KOPT-K1 (cell line): ENCODE measurements around the gene FIS1.
"Not testable (repeated sequence)": the region's sequence is repeated elsewhere in the genome, so short reads cannot be mapped to it uniquely, and the experiment has no call there.

Experiments
- H3K27ac ChIP-seq: fragments of 200-600 bp; sonication (generic); 2 replicates; pipeline ENCODE4 v1.5.1; 2016; ENCODE audit warnings: antibody characterized with exemption, mild to moderate bottlenecking, low read depth, low read length; ENCODE audit not compliant: poor library complexity, severe bottlenecking
- H3K36me3 ChIP-seq: fragments of 200-600 bp; sonication (generic); 2 replicates; pipeline ENCODE4 v1.5.1; 2017; ENCODE audit warnings: antibody characterized with exemption, mild to moderate bottlenecking, low read length, moderate library complexity; ENCODE audit not compliant: insufficient read depth
- H3K9me3 ChIP-seq: fragments of 200-600 bp; sonication (generic); 2 replicates; pipeline ENCODE4 v1.5.1; 2017; ENCODE audit warnings: antibody characterized with exemption, low read length, mild to moderate bottlenecking; ENCODE audit not compliant: insufficient read depth, poor library complexity, severe bottlenecking

The FIS1 gene

DNA sequence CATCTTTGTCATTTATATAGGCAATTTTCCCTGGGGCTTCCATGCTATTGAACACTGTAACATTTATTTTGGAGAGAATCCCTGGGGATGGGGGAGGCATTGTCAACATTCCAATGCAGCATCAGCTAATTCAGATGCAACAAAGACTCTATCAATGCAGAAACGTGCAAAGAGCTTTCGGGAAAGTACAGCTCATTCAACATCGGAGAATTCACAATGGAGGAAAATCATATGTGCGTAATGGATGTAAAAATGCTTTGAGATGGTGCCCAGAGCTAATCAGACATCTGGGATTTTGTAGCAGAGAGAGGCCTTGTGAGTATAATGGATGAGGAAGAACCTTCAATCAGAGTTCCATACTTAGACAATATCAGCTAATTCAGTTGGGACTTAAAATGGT is 28.3 kb upstream of the FIS1 start:
- H3K27ac ChIP-seq, result no peak overlapping the region
- H3K36me3 ChIP-seq, result no peaks in the 10 kb centered on the region
- H3K9me3 ChIP-seq, result no peaks in the 10 kb centered on the region

DNA sequence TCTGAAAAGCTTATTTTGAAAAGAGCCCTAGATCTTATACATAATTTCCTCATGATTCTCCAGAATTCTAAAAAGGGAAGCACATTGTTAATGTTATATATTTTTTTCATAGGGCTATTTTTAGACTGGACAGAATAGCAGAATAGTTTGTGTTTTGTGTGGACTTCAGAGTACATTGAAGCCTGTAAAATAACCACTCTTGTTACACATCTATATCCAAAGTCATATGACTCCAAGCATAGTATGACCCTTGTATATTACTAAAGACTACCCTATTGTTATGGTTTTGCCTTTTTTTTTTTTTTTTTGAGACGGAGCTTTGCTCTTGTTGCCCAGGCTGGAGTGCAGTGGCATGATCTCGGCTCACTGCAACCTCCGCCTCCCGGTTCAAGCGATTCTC is 26.1 kb upstream of the FIS1 start:
- H3K27ac ChIP-seq, result no peak overlapping the region
- no peaks in the 10 kb centered on the region for H3K9me3 ChIP-seq
- H3K36me3 ChIP-seq, result no peaks in the 10 kb centered on the region

DNA sequence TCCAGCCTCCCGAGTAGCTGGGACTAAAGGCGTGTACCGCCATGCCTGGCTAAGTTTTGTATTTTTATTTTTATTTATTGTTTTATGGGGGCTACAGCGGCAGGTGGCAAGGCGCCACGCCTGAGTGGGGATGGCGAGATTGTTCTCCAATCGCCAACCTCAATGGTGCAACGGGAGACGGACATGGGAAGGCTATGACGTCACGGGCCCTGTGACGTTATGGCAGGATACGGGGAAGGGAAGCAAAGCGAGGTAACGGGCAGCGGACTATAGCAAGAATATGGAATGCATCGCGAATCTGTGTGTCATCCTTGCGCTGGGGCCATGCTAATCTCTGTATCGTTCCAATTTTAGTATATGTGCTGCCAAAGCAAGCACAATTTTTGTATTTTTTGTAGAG is 24.8 kb upstream of the FIS1 start:
- Histone ChIP-seq H3K9me3 (no peaks in the 10 kb centered on the region), H3K36me3 (no peaks in the 10 kb centered on the region), H3K27ac (no peak overlapping the region)

DNA sequence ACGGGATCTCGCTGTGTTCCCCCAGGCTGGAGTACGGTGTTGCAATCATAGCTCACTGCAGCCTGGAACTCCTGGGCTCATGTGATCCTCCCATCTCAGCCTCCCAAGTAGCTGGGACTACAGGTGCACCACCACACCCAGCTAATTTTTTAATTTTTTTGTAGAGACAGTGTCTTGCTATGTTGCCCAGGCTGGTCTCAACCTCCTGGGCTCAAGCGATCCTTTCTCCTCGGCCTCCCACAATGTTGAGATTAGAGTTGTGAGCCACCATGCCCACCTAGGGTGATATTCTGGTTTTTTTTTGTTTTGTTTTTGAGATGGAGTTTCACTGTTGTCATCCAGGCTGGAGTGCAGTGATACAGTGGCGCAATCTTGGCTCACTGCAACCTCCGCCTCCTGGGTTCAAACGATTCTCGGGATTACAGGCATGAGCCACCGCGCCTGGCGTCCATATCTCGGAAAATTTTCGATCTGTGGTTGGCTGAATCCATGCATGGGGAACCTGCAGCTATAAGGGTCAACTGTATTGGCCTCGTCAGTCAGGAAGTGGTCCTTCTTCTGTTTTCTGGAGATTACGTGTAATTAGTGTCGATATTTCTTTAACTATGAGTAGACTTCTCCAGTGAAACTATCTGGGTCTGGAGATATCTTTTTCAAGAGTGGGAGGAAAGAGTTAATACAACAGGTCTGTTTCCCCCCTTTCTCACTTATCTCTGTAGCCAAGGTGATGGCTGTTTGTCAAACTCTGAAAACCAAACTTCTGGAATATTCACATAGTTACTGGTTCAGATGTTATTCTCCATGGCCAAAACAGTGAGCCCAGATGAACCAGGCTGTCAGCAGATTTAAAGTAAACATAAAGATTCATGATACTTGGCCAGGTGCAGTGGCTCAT is 21.0 kb upstream of the FIS1 start:
- H3K27ac ChIP-seq, result no peak overlapping the region
- H3K36me3 ChIP-seq, result no peaks in the 10 kb centered on the region
- no peaks in the 10 kb centered on the region for H3K9me3 ChIP-seq

DNA sequence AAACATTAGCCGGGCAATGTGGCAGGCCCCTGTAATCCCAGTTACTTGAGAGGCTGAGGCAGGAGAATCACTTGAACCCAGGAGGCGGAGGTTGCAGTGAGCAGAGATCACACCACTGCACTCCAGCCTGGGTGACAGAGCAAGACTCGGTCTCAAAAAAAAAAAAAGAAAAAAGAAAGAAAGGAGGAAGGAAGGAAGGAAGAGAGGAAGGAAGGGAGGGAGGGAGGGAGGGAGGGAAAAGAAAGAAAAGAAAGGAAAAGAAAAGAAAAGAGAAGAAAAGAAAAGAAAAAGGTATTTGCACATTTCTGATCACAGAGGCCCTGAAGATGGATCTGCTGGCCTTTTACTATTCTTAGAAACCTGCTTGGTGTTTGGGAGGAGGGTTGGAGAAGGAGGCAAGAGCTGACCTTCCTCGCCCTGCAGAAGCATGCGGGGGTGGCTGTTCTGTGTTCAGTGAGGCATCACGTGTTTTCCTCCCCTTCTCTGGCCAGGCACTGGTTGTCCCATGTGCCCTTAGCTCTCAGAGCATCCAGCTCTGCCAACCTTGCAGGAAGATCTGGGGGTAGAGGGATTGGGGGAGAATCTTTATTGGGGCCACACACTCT is 19.3 kb upstream of the FIS1 start:
- not testable (repeated sequence) for H3K9me3 ChIP-seq, H3K36me3 ChIP-seq, H3K27ac ChIP-seq

DNA sequence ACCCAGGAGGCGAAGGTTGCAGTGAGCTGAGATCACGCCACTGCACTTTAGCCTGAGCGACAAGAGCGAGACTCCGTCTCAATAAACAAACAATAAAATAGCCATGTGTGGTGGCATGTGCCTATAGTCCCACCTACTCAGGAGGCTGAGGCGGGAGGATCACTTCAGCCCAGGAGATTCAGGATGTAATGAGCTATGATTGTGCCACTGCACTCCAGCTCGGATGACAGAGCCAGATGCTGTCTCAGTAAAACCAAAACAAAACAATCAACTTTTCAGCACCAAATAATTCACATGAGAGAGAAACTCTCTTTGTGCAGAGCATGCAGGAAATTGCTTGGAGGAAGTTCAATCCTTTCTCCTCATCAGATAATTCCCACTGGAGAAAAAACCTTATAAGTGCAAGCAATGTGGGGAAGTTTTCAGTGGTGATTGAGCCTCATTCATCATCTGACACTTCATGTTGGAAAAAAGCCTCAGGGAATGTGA is 13.4 kb upstream of the FIS1 start:
- H3K9me3 ChIP-seq, result no peaks in the 10 kb centered on the region
- H3K27ac ChIP-seq, result no peak overlapping the region
- no peaks in the 10 kb centered on the region for H3K36me3 ChIP-seq

DNA sequence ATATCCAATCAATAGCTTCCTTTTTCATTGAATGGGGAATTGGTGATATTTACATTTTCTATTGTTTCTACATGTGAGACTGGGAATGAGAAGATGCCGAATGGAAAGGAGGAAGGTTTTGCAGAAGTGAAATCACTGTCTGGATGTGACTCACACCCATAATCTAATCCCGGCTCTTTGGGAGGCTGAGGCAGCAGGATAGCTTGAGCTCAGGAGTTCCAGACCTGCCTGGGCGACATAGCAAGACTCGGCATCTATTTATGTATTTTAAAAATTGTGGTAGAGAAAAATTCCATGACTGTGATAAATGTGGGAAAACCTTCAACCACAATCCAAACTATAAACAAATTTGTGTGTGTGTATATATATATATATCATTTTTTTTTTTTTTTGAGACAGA is 10.9 kb upstream of the FIS1 start:
- H3K9me3 ChIP-seq, result no peaks in the 10 kb centered on the region
- no peak overlapping the region for H3K27ac ChIP-seq
- no peaks in the 10 kb centered on the region for H3K36me3 ChIP-seq

DNA sequence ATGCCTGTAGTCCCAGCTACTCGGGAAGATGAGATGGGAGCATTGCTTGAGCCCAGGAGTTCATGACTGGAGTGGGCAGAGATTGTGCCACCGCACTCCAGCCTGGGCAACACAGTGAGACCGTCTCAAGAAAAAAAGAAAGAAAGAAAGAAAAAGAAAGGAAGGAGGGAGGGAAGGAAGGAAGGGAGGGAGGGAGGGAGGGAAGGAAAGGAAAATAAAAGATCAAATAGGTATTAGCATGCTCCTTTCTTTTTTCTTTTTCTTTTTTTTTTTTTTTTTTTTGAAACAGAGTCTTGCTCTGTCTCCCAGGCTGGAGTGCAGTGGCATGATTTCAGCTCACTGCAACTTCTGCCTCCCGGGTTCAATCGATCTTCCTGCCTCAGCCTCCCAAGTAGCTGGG is 8.3 kb upstream of the FIS1 start:
- H3K36me3 ChIP-seq, result peaks cover 16% of the 10 kb centered on the region
- not testable (repeated sequence) for H3K27ac ChIP-seq, H3K9me3 ChIP-seq

DNA sequence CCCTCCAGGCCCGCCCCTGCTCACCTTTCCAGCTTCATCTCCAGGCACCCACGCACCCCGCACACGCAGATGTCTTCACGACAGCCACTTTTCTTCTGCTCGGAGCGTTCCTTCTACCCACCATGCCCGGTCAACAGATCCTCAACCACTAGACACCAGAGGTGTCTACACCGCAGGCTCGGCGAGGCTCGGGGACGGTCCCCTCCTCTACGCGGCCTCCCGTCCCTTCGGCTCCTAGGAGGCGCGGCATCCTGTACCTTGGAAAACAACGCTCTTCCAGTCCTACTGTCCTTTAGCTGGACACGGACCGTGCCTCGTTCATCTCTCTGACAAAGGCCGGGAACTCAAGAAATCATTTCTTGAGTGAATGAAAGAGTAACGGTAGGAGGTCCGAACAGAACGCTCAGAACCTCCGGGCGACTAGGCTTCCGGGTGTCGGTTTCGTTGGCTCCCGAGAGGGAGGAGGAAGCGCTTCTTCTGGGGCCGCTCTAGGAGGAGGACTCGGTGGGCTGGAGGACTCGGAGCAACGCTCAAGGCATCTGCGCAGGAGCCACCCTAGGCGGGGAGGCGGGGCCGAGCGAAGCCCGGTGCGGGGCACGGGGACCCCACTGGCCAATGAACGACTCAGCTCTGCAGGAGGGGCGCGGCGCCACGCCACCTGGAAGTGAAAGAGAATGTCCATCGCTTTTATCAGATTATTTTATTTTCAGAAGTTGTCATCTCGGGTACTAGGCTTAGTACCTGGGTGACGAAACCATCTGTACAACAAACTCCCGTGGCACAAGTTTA is 7.2 kb upstream of the FIS1 start:
- Histone ChIP-seq H3K36me3 (peaks cover 19% of the 10 kb centered on the region), H3K9me3 (no peaks in the 10 kb centered on the region), H3K27ac (peak overlapping the region; percentile 76)

DNA sequence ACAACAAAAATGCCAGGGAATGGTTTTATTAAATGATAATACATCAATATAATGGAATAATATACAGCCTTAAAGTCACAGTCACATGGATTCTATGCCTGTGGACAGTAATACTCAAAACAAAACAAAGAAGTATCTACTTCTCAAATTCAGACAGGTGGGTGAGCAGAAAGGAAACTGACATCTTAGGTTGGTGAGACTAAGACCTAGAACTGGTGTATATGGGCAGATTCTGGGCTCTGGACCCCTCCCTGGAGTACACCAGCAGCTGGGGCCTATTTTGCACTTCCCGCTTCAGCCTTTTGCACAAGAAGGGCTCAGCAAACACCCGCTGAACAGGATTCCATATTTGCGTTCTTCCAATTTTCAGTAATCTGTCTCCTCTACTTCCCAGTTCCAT is 5.4 kb upstream of the FIS1 start:
- Histone ChIP-seq H3K9me3 (no peaks in the 10 kb centered on the region), H3K27ac (no peak overlapping the region), H3K36me3 (peaks cover 26% of the 10 kb centered on the region)

DNA sequence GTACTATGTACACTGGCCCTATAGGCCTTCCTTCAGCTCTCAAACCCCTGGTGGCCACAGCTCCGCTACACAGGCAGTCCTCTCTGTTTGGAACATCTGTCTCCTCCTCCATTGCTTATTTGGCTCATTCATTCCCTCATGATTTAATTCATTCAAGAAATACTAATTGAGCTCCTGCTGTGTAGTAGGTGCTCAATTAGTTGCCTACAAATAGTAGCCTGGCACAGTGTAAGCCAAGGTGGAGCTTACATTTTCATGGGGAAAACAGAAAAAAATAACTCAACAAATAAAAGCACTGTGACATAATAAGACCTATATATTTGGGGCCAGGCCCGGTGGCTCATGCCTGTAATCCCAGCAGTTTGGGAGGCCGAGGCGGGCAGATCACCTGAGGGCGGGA is 3.4 kb upstream of the FIS1 start:
- peaks cover 30% of the 10 kb centered on the region for H3K36me3 ChIP-seq
- H3K9me3 ChIP-seq, result no peaks in the 10 kb centered on the region
- no peak overlapping the region for H3K27ac ChIP-seq

DNA sequence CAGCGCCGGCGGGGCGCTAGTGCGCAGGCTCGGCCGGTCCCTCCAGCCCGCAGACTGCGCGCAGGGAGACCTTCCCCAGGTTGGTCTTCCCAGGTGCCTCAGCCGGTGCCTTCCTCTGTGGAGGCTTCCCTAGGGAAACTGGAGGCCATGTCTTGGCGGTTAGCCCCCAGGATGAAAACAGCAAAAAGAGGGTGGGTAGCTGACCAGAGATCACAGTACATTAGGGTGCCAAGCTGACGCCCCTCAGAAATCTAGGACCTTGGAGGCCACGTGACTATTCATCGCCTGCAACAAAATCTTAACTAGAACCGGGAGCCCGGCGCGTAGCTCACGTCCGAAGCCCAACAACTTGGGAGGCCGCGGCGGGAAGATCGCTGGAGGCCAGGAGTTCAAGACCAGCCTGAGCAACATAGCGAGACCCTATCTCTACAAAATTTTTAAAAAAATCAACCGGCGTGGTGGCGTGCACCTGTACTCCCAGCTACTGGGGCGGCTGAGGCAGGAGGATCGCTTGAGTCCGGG is 327 bp upstream of the FIS1 start:
- Histone ChIP-seq H3K9me3 (no peaks in the 10 kb centered on the region), H3K36me3 (peaks cover 56% of the 10 kb centered on the region), H3K27ac (peak overlapping the region; percentile 81)

DNA sequence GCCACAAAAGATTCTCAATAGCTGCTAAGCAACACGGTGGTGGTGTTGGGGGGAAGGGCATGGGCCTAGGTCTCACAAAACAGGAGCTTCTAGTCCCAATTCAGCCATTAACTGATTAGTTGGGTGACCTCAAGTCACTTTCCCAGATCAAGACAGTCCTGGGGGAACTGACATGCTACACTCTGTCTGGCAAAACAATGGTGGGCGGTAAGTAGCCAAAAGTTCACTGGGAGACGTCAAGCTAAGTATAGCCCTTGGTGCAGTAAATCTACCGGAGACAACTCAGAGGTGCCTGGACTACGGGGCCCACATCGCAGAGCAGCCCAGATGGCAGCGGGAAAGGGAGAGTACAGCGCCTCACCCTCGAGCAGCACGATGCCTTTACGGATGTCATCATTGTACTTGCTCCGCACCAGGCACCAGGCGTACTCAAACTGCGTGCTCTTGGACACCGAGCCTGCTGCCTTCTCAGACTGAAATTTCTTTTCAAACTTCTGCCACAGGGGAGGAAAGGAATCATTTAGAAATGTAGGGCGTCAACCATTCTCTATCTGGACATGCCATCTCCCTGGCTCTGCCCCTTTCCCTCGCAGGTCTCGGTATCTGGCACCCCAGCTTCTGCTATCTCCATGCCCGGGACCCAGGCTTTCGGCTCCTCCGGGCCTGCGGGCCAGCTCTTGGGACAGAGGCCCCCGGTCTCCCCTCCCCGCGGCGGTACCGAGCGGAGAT is 1.1 kb downstream of the FIS1 start:
- Histone ChIP-seq H3K27ac (peak overlapping the region; percentile 81), H3K9me3 (no peaks in the 10 kb centered on the region)

DNA sequence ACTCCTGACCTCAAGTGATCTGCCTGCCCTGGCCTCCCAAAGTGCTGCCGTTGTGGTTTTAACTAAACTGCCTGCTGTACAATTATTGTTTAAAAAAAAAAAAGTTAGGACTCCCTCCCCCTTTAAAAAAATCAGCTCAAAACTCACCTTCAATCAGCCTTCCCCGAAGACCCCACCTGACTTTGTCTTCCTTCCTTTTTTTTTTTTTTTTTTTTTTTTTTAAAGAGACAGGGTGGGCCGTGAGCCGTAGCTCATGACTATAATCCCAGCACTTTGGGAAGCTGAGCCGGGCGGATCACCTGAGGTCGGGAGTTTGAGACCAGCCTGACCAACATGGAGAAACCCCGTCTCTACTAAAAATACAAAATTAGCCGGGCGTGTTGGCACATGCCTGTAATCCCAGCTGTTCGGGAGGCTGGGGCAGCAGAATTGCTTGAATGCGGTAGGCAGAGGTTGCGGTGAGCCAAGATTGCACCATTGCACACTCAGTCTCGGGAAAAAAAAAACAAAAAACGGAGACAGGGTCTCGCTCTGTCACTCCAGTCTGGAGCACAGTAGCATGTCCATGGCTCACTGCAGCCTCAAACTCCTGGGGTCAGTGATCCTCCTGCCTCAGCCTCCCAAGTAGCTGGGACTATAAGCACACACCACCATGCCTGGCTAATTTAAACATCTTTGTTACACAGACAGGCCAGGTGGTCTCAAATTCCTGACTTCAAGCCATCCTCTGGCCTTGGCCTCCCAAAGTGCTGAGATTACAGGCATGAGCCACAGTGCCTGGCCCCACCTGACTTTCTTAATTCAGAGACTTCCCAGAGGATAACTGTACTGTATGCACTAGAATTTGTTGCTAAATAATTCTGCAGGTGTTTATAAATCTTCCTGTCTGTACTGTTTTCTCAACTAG is 3.2 kb downstream of the FIS1 start:
- no peak overlapping the region for H3K27ac ChIP-seq
- no peaks in the 10 kb centered on the region for H3K9me3 ChIP-seq
- peaks cover 68% of the 10 kb centered on the region for H3K36me3 ChIP-seq

More for the DNA sequence above, 1.1 kb downstream of the FIS1 start:
- H3K36me3 ChIP-seq, result peaks cover 56% of the 10 kb centered on the region
